Neural progenitor cell (in vitro differentiated cells): ENCODE results near the gene TBXT. TPM values are rescaled to one million over a fixed set of nuclear protein-coding genes. Genes with fewer than 3 reads are reported as not detected.
A peak's percentile ranks its signal among the peaks of the same experiment; 100 is the strongest.

ENCODE experiments used
- DNase-seq: peaks from one replicate; pipeline ENCODE4 v3.0.0-alpha.2; 2016; ENCODE audit warnings: low spot score
- H2AFZ ChIP-seq: fragments of 200-600 bp; sonication (generic); replicated peaks from 2 replicates; pipeline ENCODE4 v1.6.1; 2016; ENCODE audit warnings: antibody characterized with exemption
- H3F3A ChIP-seq: fragments of 200-600 bp; sonication (generic); 2 replicates; pipeline ENCODE4 v1.6.1; 2016; ENCODE audit warnings: antibody characterized with exemption, low read depth
- H3K27ac ChIP-seq: fragments of 200-600 bp; sonication (generic); 2 replicates; pipeline ENCODE4 v1.5.1; 2016; ENCODE audit warnings: mild to moderate bottlenecking
- H3K27me3 ChIP-seq: fragments of 200-600 bp; sonication (generic); 2 replicates; pipeline ENCODE4 v1.6.1; 2016; ENCODE audit warnings: mild to moderate bottlenecking, moderate library complexity
- H3K36me3 ChIP-seq: fragments of 200-600 bp; sonication (generic); 2 replicates; pipeline ENCODE4 v1.5.1; 2016
- H3K4me1 ChIP-seq: fragments of 200-600 bp; sonication (generic); 2 replicates; pipeline ENCODE4 v1.6.1; 2016; ENCODE audit warnings: mixed run types
- H3K4me2 ChIP-seq: fragments of 200-600 bp; sonication (generic); 2 replicates; pipeline ENCODE4 v1.6.1; 2016
- H3K4me3 ChIP-seq: fragments of 200-600 bp; sonication (generic); 2 replicates; pipeline ENCODE4 v1.5.1; 2016
- H3K79me2 ChIP-seq: fragments of 200-600 bp; sonication (generic); 2 replicates; pipeline ENCODE4 v1.6.1; 2016; ENCODE audit warnings: low read depth
- H3K9ac ChIP-seq: fragments of 200-600 bp; sonication (generic); 2 replicates; pipeline ENCODE4 v1.6.1; 2016
- H3K9me3 ChIP-seq: fragments of 200-600 bp; sonication (generic); 2 replicates; pipeline ENCODE4 v1.5.1; 2016; ENCODE audit warnings: low read depth
- H4K20me1 ChIP-seq: fragments of 200-600 bp; sonication (generic); 2 replicates; pipeline ENCODE4 v1.6.1; 2016; ENCODE audit warnings: low read depth
- H3K27ac Mint-ChIP-seq: 3 replicates; pipeline ENCODE4 v1.8.0; 2021; ENCODE audit warnings: mixed read lengths
- H3K27me3 Mint-ChIP-seq: 2 replicates; pipeline ENCODE4 v1.8.0; 2022; ENCODE audit warnings: low read depth, mild to moderate bottlenecking, inconsistent platforms, moderate library complexity, mixed read lengths; ENCODE audit not compliant: insufficient read depth
- H3K36me3 Mint-ChIP-seq: 3 replicates; pipeline ENCODE4 v1.8.0; 2021; ENCODE audit warnings: mixed read lengths
- H3K4me1 Mint-ChIP-seq: 3 replicates; pipeline ENCODE4 v1.8.0; 2021; ENCODE audit warnings: mixed read lengths
- H3K4me3 Mint-ChIP-seq: 3 replicates; pipeline ENCODE4 v1.8.0; 2021; ENCODE audit warnings: mild to moderate bottlenecking, moderate library complexity, mixed read lengths
- H3K9me3 Mint-ChIP-seq: 3 replicates; pipeline ENCODE4 v1.8.0; 2020; ENCODE audit warnings: mixed read lengths
- CTCF ChIP-seq: fragments of 200-600 bp; sonication (generic); IDR thresholded peaks from 2 replicates; pipeline ENCODE4 v1.5.1; 2017; ENCODE audit warnings: antibody characterized with exemption, mild to moderate bottlenecking
- EZH2 ChIP-seq: fragments of 200-600 bp; sonication (generic); IDR thresholded peaks from 2 replicates; pipeline ENCODE4 v1.6.1; 2017; ENCODE audit warnings: antibody characterized with exemption, mild to moderate bottlenecking, moderate library complexity
- EZH2phosphoT487 ChIP-seq: fragments of 200-600 bp; sonication (generic); IDR thresholded peaks from 2 replicates; pipeline ENCODE4 v1.6.1; 2017; ENCODE audit warnings: antibody characterized with exemption
- total RNA-seq: library from RNA; depleted of rRNA; stranded (reverse); fragments of >200 nt; gene quantifications from 2 replicates; pipeline ENCODE4 v1.2.3, GENCODE V29; 2015; ENCODE audit warnings: low replicate concordance

The TBXT gene
- total RNA-seq, 1 donor from 2014 or later, result not detected

GRCh38 chr6:166119116-166119911 is 48.3 kb downstream of the TBXT start:
- H3K27ac Mint-ChIP-seq, result no peak overlapping the region
- H3K9me3 Mint-ChIP-seq, result peaks cover 2% of the 10 kb centered on the region
- Histone ChIP-seq H3K4me1 (no peaks in the 10 kb centered on the region), H2AFZ (no peak overlapping the region), H3K27ac (no peak overlapping the region), H3K9me3 (no peaks in the 10 kb centered on the region), H3K36me3 (peaks cover 3% of the 10 kb centered on the region), H3K4me2 (no peak overlapping the region), H4K20me1 (no peaks in the 10 kb centered on the region), H3K79me2 (no peaks in the 10 kb centered on the region), H3F3A (no peaks in the 10 kb centered on the region), H3K9ac (no peak overlapping the region), H3K4me3 (no peak overlapping the region), H3K27me3 (no peaks in the 10 kb centered on the region)
- H3K27me3 Mint-ChIP-seq, result peaks cover 6% of the 10 kb centered on the region
- H3K36me3 Mint-ChIP-seq, result no peaks in the 10 kb centered on the region
- peaks cover 2% of the 10 kb centered on the region for H3K4me1 Mint-ChIP-seq
- TF ChIP-seq EZH2 (no peak), CTCF (no peak), EZH2phosphoT487 (no peak)
- H3K4me3 Mint-ChIP-seq, result no peak overlapping the region
- no peak for DNase-seq

- Mint-ChIP-seq H3K9me3 (peaks cover 2% of the 10 kb centered on the region), H3K27me3 (peaks cover 3% of the 10 kb centered on the region), H3K27ac (no peak overlapping the region), H3K4me1 (no peaks in the 10 kb centered on the region), H3K4me3 (no peak overlapping the region), H3K36me3 (no peaks in the 10 kb centered on the region)
- no peak overlapping the region for H3K4me2 ChIP-seq
- no peaks in the 10 kb centered on the region for H3K27me3 ChIP-seq
- H2AFZ ChIP-seq, result no peak overlapping the region
- no peaks in the 10 kb centered on the region for H3K9me3 ChIP-seq
- no peaks in the 10 kb centered on the region for H4K20me1 ChIP-seq
- H3K4me3 ChIP-seq, result no peak overlapping the region
- H3K9ac ChIP-seq, result no peak overlapping the region
- H3K36me3 ChIP-seq, result peaks cover 3% of the 10 kb centered on the region
- no peak for DNase-seq
- H3K79me2 ChIP-seq, result no peaks in the 10 kb centered on the region
- H3F3A ChIP-seq, result no peaks in the 10 kb centered on the region
- H3K4me1 ChIP-seq, result no peaks in the 10 kb centered on the region
- no peak overlapping the region for H3K27ac ChIP-seq
- no peak for TF ChIP-seq EZH2
Measured at GRCh38 chr6:166115609-166116008, 52.0 kb downstream of the TBXT start.

GRCh38 chr6:166112580-166112979 is 55.1 kb downstream of the TBXT start:
- H3K27me3 ChIP-seq, result no peaks in the 10 kb centered on the region
- peaks cover 3% of the 10 kb centered on the region for H3K36me3 ChIP-seq
- H3K9ac ChIP-seq, result no peak overlapping the region
- H3K4me3 Mint-ChIP-seq, result no peak overlapping the region
- H3K27ac ChIP-seq, result no peak overlapping the region
- H3K36me3 Mint-ChIP-seq, result no peaks in the 10 kb centered on the region
- peaks cover 2% of the 10 kb centered on the region for H3K9me3 Mint-ChIP-seq
- no peaks in the 10 kb centered on the region for H3F3A ChIP-seq
- H3K4me3 ChIP-seq, result no peak overlapping the region
- no peaks in the 10 kb centered on the region for H4K20me1 ChIP-seq
- no peaks in the 10 kb centered on the region for H3K79me2 ChIP-seq
- H3K4me2 ChIP-seq, result no peak overlapping the region
- no peaks in the 10 kb centered on the region for H3K4me1 Mint-ChIP-seq
- H3K9me3 ChIP-seq, result no peaks in the 10 kb centered on the region
- no peaks in the 10 kb centered on the region for H3K27me3 Mint-ChIP-seq
- H3K4me1 ChIP-seq, result no peaks in the 10 kb centered on the region
- TF ChIP-seq CTCF (no peak), EZH2phosphoT487 (no peak), EZH2 (no peak)
- no peak overlapping the region for H2AFZ ChIP-seq
- DNase-seq, result no peak
- peak overlapping the region; percentile 72 for H3K27ac Mint-ChIP-seq

- Histone ChIP-seq H3K9me3 (no peaks in the 10 kb centered on the region), H3K4me1 (no peaks in the 10 kb centered on the region), H3F3A (no peaks in the 10 kb centered on the region), H3K79me2 (no peaks in the 10 kb centered on the region), H4K20me1 (no peaks in the 10 kb centered on the region), H3K27me3 (no peaks in the 10 kb centered on the region), H3K4me3 (no peak overlapping the region), H3K4me2 (no peak overlapping the region), H2AFZ (no peak overlapping the region), H3K27ac (no peak overlapping the region), H3K9ac (no peak overlapping the region), H3K36me3 (no peaks in the 10 kb centered on the region)
- no peak for DNase-seq
- H3K4me1 Mint-ChIP-seq, result no peaks in the 10 kb centered on the region
- H3K27ac Mint-ChIP-seq, result no peak overlapping the region
- H3K36me3 Mint-ChIP-seq, result no peaks in the 10 kb centered on the region
- TF ChIP-seq EZH2phosphoT487 (no peak), EZH2 (no peak), CTCF (no peak)
- no peak overlapping the region for H3K4me3 Mint-ChIP-seq
- no peaks in the 10 kb centered on the region for H3K9me3 Mint-ChIP-seq
- peaks cover 2% of the 10 kb centered on the region for H3K27me3 Mint-ChIP-seq
Measured at GRCh38 chr6:166109608-166110007, 58.0 kb downstream of the TBXT start.
